GM15510 (cell line): Measurements from ENCODE around the gene MAL.

Experiments used
- POLR2A ChIP-seq: IDR thresholded peaks from 3 replicates; pipeline ENCODE4 v1.6.1; 2011; ENCODE audit warnings: borderline replicate concordance; ENCODE audit not compliant: insufficient read length; ENCODE audit errors: extremely low read depth

Gene MAL

GRCh38 chr2:95025406-95026319 is at the start of gene MAL:
Gene MAL, plus strand, starts transcription at chr2:95025708. Its CDS starts 85 bp downstream, at chr2:95025793.
- no peak for TF ChIP-seq POLR2A

- TF ChIP-seq POLR2A: no peak
These were observed 47.7 kb upstream of the MAL start for GRCh38 chr2:94977826-94978225.

- TF ChIP-seq POLR2A: no peak
These were observed 46.6 kb upstream of the MAL start for GRCh38 chr2:94978917-94979316.

GRCh38 chr2:94979406-94980375 is 45.8 kb upstream of the MAL start:
- no peak for TF ChIP-seq POLR2A

DNA sequence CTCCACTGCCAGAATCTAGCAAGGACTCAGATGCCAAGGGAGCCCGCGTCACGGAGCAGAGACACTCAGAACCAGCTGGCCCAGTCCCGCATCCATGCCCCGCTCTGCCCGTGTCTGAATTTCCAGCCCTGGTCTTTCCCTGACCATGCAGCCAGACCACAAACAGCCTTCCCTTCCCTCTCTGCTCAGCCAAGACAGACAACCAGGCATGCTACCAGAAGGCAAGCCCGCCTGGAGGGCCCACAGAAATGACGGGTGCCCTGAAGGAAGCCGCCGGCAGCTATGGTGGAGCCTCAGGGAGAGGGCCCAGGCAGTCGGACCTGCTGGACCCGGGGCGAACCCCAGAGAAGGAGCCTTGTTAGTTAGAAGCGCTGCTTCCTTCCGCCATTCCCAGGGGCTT is 45.1 kb upstream of the MAL start:
- TF ChIP-seq POLR2A: no peak

GRCh38 chr2:94982156-94982555 is 43.4 kb upstream of the MAL start:
- TF ChIP-seq POLR2A: no peak

DNA sequence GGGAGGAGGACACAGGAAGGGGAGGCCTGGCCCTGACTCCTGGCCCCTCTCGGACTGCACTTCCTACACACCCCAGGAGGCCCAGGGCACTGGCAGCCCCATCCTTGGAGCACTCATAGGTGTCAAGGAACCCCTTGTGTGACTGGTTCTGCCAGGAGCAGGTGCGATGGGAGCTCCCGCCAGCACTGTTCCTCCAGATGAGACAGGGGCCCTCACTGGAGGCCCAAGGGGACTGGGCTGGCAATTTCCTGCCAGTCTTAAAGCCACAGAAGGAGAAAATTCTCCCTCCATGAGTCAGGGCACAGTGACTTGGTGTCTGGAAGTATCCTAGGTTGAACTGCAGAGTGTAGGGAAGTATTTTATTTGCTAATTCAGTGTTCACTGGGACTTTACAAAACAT is 42.8 kb upstream of the MAL start:
- no peak for TF ChIP-seq POLR2A

GRCh38 chr2:94984964-94985575 is 40.4 kb upstream of the MAL start:
- TF ChIP-seq POLR2A: no peak

DNA sequence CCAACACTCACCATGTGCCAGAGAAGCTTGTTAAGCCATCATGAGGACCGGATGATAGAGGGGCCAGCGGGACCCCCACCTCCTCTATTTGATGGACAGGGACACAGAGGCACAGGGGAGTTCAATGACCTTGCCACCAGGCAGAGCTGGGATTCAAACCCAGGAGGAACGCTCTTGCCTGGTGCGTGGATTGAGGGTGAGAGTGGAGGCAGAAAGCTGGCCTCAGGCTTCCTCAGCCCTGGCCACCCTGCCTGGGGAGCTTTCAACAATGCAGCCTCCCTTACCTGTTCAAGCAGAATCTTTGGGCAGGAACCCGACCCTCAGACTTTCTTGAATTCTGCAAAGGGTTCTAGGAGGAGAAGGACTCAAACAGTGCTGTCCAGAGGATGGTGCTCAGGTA is 39.9 kb upstream of the MAL start:
- TF ChIP-seq POLR2A: no peak

GRCh38 chr2:94986392-94986963 is 39.0 kb upstream of the MAL start:
- TF ChIP-seq POLR2A: no peak

DNA sequence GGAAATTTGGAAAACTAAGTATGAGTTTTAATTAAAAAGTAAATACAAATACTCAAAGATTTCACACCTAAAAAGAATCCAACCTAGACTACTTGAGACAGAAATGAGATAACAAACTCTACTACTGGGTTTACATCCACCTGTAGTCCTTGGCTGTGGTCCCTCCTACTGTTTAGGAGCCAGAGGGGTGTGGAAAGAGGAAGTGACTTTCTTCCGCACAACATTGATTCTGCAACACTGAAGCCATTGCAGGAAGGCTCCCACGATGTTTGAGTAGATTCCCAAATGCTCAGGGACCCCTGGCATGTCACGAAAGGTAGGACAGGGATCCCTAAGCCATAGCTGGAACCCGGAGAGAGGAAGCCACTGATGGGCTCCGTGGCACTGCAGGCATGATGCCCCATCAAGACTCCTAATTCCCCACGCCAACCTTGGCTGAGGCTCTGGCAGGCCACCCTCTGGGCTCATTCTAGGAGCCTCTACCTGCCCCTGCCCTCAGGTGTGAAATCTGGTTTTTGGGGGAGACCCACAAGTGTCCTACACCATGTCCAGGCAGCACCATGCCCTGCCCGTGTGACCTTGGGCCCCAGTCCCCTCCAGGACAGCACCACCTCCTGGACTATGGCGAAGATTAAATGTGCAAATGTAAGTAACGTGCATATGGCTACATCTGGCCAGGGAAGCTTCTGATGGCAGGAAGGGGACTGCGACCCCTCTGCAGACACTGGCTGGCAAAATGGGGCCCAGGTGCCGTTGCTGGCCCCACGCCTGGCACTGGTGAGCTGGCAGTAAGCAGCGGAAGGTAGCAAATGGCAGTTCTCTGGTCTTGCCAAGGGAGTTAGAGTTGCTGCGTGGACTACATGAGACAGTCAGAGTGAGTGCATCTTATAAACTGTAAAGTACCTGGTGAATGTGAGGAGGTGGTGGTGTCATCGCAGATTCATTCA is 38.2 kb upstream of the MAL start:
- no peak for TF ChIP-seq POLR2A

- TF ChIP-seq POLR2A: no peak
These were observed 34.6 kb upstream of the MAL start for GRCh38 chr2:94990956-94991355.

DNA sequence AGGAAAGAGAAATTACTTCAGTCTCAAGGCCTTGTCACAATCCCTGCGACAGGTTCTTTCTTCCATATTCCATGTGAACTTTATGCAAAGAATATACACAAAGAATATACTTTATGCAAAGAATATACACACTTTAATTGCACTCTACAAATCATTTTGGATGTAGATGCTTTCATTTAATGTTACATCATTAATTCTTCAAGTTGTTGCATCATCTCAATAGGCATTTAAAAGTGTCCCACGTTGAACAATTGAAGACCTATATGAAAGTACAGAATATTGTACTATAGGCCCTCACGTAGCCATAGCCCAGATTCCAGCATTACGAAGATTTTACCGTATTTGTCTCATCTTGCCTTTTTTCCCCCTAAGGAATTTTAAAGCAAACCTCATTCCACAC is 33.1 kb upstream of the MAL start:
- TF ChIP-seq POLR2A: no peak

DNA sequence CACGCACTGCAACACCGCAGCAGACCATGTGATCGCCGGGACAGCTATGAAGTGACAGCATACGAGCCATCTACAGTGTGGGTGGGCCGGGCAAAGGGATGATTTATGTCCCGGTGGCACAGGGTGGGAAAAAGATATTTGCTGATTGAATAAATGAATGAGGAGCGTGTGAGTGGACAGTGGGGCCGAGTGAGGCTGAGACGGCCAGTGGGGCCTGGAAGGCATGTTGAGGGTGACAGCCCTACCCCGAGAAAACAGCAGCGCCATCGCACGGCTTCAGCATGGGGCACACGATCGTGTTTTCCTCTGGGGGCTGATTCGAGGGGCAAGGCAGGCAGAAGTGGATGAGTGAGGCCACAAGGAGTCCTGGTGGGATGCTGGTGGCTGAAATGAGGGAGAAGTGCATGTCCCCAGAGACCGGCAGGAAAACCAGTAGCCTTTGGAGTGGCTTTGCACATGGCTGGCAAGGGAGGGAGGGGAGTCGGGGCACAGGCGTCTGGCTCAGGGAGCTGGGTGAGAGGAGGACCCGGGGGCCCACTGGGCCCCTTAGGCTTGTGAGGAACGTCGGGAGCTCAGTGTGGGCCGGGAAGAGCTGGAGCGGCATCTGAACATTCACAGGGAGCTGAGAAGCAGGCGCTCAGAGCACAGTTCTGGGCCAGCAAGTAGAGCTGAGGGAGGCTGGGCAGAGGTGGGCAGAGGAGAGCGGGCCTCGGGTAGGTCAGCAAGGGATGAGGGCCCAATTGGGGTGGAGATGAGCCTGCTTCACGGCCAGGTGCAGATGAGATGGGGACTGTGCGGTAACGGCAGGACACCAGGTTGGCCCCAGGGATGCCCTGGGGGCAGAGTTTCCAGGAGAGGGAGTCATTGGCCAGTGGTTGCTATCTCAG is 32.1 kb upstream of the MAL start:
- no peak for TF ChIP-seq POLR2A
